ENCODE results near the gene SET.
"Not testable (repeated sequence)": the region's sequence is repeated elsewhere in the genome, so short reads cannot be mapped to it uniquely, and the experiment has no call there.

SET gene, protein sequence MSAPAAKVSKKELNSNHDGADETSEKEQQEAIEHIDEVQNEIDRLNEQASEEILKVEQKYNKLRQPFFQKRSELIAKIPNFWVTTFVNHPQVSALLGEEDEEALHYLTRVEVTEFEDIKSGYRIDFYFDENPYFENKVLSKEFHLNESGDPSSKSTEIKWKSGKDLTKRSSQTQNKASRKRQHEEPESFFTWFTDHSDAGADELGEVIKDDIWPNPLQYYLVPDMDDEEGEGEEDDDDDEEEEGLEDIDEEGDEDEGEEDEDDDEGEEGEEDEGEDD

DNA sequence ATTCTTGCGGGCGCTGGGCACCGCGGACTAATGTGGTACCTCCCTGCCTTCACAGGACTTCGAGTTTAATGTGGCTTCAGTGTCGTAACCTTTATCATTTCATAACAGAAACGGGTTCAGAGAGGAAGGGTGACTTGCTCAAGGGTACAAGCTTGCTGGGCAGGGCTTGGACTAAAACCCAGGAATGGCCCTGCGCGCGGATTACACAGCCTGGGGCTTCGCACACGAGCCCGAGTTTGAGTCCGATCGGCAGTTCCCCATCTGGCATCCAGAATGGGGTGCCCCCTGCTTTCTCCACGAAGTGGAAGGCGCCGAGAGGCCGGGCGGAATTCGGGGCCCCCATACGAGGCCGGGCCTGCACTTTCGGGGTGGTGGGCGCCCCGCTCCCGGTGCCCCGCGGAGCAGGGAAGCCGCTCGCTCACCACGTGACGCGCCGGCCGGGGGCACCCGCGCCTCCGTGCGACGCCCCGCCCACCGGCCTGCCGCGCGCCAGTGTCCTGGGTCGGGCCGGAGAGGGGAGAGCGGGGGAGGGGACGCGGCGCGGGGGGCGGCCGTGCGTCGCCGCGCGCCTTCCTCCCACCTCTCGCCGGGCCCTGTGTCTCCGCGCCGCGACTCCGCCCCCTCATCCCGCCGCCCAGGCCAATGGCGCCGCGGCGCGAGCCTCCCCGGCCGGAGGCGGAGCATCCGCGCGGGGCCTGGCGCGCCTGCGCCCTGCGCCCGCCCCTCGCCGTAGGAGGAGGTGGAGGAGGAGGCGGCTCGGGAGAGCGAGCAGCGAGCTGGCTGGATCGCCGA, at the start of gene SET:
Gene SET (plus strand): TSS at position 722 of the 792 bp plus-strand sequence. CDS start 361 bp downstream, outside the sequence.
- DNase-seq = peak; percentile 90

DNA sequence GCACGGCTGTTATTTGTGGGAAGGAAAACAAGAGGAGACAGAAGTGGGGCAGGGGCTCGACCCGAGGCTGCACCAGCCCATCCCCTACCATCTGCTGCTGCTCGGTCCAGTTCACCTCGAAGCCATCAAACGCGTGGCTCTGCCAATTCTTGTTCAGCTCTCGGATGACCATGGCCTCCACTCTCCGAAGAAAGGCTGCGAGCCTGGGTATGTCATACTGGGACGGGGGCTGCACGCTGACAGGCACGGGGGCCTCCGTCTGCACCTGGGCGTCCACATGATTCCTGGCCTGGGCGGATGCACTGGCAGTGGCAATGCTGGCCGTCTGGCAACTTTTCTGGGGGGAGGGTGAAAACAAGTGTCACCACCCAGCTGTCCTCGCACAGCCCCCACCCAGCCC, 48.4 kb upstream of the SET start:
- no peak for DNase-seq

DNA sequence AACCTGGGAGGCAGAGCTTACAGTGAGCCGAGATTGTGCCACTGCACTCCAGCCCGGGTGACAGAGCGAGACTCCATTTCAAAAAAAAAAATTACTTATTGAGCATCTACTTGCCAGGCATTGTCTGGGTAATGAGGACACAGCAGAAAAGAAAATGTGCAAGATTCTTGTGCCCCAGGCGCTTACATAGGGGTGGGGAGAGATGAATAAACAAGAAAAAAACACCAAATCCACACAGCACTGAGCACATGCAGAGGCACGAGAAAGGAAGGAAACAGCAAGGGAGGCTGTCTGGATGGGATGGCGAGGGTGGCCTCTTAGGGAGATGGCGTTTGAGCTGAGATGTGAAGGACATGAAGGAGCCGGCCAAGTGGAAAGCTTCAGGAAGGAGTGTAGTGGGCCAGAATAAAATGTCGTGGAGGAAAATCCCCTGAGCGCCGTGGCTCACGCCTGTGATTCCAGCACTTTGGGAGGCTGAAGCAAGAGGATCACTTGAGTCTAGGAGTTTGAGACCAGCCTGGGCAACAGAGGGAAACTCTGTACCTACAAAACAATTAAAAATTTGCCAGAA, 46.3 kb upstream of the SET start:
- DNase-seq = no peak

DNA sequence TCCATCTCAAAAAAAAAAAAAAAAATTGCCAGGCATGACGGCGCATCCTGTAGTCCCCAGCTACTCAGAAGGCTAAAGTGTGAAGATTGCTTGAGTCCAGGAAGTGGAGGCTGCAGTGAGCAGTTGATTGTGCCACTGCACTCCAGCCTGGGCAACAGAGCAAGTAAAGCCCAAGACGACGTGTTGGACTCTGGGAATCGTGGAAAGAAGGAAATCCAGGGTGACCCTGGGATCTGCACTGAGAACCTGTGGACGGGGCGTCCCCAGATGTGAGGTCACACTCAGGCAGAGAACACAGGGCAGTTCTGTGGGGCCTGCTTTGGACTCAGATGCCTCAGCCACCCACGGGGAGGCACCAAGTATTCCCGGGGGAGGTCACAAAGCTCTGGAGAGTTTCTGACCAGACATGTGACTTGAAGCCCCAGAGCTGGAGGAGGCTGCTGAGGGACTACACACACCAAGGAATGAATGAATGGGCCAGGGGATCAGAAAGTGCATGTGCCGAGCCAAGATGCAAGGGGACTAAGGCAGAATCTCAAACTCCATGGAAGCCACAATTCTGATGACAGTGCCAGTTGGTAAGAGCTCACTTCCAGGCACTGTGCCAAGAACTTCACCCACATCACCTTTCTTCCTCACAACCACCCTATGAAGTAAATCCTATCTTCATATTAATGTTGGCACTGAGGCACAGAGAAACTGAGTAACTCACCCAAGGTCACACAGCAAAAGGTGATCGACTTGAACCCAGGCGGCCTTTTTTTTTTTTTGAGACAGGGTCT, 45.3 kb upstream of the SET start:
- DNase-seq = no peak

DNA sequence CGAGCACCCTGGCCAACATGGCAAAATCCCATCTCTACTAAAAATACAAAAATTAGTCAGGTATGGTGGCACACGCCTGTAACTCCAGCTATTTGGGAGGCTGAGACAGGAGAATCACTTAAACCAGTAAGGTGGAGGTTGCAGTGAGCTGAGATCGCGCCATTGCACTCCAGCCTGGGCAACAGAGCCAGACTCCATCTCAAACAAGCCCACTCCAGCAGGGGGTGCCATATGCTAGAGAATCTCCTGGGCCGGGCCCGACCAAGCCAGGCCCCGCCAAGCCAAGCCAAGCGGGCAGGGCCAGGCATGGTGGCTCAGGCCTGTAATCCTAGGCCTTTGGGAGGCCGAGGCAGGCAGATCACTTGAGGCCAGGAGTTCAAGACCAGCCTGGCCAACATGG, 40.8 kb upstream of the SET start:
- DNase-seq = not testable (repeated sequence)

DNA sequence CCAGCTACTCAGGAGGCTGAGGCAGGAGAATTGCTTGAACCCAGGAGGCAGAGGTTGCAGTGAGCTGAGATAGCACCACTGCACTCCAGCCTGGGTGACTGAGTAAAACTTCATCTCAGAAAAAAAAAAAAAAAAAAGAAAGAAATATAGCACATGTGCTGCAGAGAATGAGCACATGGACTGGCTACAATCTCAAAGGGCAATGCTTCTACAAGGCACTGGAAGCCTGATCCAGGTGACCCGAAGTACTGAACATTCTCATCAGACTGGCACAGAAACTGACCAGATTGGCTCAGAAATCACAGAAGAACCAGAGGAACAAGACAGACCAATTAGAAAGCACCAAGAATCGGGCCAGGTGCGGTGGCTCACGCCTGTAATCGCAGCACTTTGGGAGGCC, 37.2 kb upstream of the SET start:
- no peak for DNase-seq

DNA sequence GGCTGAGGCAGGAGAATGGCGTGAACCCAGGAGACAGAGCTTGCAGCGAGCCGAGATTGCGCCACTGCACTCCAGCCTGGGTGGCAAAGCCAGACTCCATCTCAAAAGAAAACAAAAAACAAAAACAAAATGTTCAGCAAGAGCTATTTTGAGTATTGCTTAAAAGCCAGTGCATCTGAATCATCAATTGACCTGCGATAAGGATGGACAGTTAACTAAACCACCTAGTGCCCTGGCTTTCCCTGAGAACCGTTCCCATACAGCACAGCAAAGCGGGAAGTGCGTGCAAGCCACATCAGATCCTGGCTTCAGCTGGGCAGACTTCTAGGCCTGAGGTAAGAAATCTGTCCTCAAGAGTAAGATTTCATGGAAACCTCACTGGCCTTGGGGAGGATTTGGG, 35.1 kb upstream of the SET start:
- DNase-seq = no peak

DNA sequence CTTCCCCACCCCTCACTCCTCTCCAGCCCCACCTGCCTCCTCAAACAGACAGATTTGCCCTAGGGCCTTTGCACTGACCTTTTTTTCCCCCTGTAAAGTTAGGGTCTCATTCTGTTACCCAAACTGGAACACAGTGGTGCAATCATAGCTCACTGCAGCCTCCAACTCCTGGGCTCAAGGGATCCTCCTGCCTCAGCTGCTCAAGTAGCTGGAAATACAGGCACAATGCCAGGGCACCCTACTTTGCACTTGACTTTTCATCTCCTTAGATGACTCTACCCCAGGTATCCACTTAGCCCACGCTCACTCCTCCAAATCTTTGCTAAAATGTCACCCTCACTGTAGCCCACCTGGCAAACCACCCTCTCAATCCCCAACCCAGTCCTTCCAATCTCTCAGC, 34.5 kb upstream of the SET start:
- no peak for DNase-seq

DNA sequence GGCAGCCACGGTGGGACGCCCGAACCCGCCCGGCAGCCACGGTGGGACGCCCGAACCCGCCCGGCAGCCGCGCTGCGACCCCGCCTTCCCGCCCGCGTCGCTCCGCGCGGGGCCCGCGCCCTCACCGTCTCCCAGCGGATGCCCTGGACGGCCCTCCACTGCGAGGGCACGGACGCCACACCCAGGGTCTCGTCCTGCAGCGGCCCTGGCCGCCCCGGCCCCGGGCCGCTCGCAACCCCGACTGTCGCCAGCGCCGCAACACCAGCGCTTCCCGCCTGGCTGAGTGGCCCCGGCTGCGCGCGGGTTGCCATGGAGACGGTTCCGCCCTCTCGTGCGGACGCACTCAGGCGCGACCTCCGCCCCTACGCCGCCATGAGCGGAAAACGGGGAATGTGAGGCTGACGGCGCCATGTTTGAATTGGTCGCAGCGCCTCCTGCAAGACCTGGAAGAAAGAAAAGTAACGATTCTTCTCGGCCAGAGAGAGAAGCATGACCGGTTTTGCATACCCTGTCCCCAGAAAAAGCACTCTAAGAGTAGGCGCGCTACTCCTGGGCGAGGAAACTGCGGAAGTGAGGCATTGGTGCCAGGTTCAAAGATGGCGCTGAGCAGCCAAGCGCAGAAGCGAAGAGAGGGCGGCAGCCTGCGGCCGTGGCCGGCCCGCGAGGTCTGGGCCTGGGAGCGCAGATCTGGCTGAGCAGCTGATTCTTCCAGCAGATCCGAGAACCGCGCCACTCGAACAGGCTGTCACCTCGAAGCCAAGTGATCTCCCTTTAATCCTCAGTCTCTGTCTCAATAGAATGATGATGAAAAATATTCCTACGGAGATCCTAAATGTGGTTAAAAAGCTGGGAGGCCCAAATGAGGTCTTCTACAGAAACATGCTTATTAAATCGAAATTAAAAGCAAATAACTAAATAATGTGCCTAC, 32.3 kb upstream of the SET start, which contains the start of gene DYNC2I2:
Gene DYNC2I2 (minus strand): TSS at position 432 of the 928 bp plus-strand sequence. CDS start 121 bp downstream, at position 311.
- DNase-seq = peak; percentile 82

DNA sequence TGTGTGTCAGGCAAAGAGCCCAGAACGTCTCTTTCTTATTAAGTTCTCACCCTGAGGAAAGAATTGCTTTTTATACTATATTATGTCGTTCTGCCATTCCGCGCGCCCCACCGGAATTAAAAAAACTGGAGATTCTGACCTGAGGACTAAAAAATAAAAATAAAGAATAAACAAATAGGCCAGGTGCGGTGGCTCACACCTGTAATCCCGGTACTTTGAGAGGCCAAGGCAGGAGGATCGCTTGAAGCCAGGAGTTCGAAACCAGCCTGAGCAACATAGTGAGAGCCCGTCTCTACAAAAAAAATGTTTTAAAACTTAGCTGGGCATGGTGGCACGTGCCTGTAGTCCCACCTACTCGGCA, 31.7 kb upstream of the SET start:
- no peak for DNase-seq

DNA sequence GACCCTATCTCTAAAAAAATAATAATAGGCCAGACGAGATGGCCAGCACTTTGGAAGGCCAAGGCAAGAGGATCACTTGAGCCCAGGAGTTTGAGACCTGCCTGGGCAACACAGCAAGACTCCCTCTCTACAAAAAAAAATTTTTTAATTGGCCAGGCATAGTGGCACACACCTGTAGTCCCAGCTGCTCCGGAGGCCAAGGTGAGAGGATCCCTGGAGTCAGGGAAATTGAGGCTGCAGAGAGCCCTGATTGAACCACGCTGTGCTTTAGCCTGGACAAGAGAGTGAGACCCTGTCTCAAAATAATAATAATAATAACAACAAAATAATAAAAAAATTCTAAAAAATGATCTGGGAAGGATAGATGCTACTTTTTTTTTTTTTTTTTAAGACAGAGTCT, 31.2 kb upstream of the SET start:
- no peak for DNase-seq

DNA sequence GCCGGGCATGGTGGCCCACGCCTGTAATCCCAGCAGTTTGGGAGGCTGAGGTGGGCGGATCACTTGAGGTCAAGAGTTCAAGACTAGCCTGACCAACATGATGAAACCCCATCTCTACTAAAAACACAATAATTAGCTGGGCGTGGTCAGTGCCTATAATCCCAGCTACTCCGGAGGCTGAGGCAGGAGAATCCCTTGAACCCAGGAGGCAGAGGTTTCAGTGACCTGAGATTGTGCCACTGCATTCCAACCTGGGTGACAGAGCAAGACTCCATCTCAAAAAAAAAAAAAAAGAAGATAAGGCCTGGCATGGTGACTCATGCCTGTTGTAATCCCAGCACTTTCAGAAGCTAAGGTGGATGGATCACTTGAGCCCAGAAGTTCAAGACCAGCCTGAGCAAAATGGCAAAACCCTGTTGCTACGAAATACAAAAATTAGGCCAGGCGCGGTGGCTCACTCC, 22.5 kb upstream of the SET start:
- DNase-seq = not testable (repeated sequence)

DNA sequence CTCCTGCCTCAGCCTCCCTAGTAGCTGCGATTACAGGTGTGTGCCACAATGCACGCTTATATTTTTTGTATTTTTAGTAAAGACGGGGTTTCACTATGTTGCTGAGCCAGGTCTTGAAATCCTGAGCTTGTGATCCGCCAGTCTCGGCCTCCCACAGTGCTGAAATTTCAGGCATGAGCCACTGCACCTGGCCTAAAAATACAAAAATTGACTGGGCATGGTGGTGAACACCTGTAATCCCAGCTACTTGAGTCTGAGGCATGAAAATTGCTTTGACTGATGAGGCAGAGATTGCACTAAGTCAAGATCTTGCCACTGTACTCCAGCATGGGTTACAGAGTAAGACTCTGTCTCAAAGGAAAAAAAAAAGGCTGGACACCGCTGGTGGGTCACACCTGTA, 19.2 kb upstream of the SET start:
- no peak for DNase-seq

DNA sequence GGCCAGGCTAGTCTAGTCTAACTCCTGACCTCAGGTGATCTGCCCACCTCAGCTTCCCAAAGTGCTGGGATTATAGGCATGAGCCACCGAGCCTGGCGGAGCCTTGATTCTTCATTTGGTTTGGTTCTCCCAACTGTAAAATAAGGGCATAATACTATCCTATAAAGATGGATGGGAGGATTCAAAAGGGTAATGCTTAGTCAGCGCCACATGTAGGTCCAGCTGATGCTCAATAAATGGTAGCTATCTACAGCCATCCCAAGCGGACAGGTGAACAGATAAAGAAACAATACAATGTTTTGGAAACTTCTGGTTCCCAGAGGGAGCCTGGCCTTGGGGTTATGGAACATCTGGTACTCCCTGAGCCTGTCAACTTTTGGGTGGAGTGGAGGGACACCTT, 13.6 kb upstream of the SET start:
- no peak for DNase-seq

DNA sequence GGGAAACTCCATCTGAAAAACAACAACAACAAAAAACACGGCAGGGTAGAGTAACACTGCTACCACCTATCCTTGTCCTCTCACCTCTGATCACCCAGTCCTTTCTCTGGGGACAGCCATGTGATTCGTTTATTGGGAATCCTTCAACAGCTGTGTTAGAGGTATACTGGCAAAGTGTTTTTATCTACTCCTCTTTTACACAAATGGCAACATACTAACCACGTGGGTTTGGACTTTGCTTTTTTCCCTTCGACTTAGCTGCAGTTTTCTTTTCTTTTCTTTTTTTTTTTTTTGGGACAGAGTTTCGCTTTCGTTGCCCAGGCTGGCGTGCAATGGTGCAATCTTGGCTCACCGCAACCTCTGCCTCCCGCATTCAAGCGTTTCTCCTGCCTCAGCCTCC, 11.2 kb upstream of the SET start:
- DNase-seq = no peak

DNA sequence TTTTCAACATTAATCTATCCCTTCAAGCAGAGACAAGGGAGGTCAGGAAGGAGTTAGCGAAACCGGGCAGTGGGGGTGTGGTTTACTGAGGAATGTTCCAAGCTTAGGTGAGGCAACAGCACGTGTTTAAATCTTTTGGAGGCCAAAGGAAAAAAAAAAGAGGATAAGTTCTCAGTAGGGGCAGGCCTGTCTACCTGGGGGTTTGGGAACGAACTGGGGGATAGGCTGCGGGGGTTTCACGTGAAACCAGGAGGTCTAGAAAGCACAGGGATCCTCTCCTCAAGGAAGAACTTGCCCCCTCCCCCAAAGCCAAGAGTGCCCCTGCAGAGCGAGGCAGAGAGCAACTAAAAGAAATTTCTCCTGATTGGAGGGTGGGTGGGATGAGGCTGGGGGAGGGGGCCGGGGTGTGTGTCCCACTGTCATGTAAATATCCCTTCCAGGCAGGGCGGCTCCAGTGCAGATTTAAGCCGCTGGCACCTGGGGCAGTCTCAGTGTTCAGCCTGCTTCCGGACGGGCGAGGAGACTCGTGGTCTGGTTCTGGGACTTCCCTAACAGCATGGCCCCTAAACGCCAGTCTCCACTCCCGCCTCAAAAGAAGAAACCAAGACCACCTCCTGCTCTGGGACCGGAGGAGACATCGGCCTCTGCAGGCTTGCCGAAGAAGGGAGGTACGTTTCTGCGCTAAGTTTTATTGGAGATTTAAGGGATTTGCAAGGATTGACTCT, 5.5 kb upstream of the SET start:
- DNase-seq = no peak

DNA sequence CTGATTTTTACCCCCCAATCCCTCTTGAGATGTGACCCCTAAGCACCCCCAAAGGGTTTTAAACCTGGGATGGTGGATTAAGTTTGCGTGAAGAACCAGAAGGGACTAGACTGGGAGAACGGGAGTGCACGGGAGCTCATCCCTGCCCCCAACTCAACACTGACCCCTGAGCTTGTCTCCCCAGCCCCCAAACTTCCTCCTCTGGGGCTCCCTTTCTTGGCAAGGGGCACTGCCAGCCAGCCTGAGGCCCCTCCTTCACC, 5.0 kb upstream of the SET start:
- DNase-seq = no peak

DNA sequence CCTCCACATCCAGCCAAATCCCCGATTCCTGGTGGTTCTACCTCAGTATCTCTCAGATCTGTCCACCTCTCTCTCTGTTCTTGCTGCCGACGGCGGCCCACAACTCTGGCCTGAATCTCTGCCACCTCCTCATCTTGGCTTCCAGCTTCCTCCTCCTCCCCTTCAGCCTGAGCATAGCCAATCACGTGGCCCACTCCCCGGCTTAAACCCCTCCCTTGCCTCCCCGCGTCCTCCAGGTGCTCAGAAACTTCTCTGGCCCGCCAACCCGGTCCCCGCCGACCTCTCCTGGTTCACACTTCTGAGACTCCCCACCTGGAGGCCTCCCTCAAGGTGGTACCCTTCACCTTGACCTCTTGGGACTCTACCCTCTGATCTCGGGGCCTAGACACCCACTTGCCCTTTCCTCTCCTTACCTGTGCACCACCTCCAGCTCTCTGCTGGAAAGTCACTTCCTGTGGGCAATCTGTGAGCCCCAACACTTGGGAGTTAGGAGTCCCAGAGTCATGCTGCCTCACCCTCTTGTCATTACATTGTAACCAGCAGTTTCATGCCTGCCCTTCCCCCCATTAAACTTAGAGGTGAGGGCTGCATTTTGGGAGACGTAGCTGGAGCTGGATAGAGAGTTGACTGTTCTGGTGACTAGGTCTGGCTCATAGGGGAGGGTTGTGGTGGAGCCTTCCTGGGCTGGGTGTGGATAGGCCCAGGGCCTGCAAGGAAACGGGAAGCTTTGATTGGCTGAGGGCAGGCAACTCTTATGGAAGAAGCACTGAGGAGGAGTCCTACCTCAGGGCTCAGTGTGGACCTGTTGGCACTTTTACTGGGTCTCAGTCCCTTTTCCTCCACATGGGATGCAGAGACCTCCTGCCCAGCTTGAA, 4.5 kb upstream of the SET start:
- peak; percentile 46 for DNase-seq

DNA sequence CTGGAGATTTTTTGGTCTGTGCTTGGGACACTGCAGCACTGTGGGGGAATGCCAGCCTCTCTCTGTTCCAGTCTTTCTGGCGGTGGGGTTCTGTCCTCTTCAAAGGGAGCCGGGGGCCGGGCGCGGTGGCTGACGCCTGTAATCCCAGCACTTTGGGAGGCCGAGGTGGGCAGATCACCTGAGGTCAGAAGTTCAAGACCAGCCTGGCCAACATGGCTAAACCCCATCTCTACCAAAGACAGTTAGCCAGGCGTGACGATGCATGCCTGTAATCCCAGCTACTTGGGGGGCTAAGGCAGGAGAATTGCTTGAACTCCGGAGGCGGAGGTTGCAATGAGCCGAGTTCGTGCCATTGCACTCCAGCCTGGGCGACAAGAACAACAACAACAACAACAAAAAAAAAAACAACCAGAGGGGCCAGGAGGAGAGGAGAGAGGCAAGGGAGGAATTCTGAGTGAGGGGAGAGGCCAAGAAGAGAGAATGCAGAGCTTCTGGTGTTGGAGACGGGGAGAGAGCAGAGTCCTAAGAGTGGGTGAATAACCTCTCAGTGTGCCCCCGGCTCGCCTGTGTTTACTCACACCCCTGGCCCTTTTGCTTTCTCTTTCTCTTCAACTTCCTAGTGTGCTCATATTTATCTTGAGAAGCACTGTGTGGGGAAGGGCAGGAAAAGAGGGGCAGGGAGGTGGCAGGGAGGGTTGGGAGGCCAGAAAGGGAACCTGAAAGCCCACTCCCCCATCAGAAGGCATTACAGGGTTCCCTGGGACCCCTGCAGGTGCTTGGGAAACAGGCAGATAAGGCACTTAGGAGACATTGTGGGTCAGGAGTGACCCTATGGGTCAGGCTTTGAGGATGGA, 3.2 kb upstream of the SET start:
- DNase-seq = no peak

DNA sequence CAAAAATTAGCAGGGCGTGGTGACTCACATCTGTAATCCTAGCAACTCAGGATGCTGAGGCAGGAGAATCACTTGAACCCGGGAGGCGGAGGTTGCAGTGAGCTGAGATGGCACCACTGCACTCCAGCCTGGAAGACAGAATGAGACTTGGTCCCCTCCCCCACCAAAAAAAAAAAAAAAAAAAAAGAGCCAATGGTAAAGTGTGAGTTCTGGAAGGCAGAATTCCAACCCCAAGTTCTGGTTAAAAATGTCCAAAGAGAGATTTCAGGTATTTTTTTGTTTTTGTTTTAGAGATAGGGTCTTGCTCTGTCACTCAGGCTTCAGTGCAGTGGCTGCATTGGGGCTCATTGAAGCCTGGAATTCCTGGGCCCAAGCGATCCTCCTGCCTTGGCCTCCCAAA, 1.6 kb upstream of the SET start:
- no peak for DNase-seq
